HG03103 (cell line): Measurements from ENCODE around the gene ARPC3.
"Not testable (repeated sequence)": the region's sequence is repeated elsewhere in the genome, so short reads cannot be mapped to it uniquely, and the experiment has no call there.

Source experiments
- ATAC-seq: cut with Tn5 transposase; IDR thresholded peaks from one replicate; pipeline ENCODE4 v1.9.1; 2021; ENCODE audit warnings: low read depth; ENCODE audit not compliant: unreplicated experiment

ARPC3 gene

DNA sequence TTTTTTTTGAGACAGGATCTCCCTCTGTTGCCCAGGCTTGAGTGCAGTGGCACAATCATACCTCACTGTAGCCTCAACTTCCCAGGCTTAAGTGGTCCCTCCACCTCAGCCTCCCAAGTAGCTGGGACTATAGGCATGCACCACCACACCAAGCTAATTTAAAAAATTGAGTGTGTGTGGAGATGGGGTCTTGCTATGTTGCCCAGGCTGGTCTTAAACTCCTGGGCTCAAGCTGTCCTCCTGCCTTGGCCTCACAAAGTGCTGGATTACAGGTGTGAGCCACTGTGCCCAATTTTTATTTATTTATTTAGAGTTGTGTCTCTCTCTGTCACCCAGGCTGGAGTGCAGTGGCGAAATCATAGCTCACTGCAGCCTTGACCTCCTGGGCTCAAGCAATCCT lies 29.5 kb downstream of the ARPC3 start:
- ATAC-seq, result not testable (repeated sequence)

DNA sequence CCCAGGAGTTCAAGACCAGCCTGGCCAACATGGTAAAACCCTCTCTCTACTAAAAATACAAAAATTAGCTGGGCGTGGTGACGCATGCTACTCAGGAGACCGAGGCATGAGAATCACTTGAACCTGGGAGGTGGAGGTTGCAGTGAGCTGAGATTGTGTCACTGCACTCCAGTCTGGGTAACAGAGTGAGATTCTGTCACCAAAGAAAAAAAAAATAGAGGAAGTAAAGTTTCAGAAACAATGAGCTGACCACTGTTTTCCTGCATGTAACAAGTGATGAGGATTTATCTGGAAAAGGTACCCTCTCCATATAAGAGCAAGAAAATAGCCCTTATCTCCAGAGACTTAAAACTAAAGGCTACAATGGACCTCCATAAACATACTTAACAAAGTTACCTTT lies 33.0 kb downstream of the ARPC3 start:
- ATAC-seq, result not testable (repeated sequence)

DNA sequence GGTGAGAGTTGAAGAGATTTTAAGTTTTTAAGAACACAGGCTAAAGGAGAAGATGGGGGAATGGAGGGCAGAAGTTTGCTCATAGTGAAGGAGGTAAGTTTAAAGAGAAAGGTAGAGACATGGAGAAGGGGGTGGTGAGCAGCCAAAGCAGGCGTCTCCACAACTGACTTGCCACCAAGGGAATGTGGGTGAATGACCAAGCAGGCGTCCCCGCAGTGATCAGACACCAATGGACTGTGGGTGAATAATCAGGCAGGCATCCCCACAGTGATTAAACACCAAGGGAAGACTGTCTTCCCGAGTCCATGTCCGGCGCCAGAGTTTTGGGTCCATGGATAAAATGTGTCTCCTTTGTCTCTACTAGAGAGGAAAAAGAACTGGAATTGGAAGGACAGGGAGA lies 40.1 kb downstream of the ARPC3 start:
- ATAC-seq, result not testable (repeated sequence)

DNA sequence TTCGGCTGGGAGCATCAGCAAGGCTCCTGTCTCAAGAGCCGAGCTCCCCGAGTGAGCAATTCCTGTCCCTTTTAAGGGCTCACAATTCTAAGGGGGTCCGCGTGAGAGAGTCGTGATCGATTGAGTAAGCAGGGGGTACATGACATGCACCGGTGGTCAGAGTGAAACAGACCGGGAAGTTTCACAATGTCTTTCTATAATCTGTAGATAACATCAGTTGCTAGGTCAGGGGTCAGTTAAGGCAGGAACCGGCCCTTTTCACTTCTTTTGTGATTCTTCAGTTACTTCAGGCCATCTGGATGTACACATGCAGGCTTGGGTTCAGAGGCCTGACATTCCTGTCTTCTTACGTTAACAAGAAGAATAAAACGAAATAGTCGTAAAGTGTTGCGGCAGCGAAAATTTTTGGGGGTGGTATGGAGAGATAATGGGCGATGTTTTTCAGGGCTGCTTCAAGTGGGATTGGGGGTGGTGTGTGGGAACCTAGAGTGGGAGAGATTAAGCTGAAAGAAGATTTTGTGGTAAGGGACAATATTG lies 44.9 kb downstream of the ARPC3 start:
- not testable (repeated sequence) for ATAC-seq

DNA sequence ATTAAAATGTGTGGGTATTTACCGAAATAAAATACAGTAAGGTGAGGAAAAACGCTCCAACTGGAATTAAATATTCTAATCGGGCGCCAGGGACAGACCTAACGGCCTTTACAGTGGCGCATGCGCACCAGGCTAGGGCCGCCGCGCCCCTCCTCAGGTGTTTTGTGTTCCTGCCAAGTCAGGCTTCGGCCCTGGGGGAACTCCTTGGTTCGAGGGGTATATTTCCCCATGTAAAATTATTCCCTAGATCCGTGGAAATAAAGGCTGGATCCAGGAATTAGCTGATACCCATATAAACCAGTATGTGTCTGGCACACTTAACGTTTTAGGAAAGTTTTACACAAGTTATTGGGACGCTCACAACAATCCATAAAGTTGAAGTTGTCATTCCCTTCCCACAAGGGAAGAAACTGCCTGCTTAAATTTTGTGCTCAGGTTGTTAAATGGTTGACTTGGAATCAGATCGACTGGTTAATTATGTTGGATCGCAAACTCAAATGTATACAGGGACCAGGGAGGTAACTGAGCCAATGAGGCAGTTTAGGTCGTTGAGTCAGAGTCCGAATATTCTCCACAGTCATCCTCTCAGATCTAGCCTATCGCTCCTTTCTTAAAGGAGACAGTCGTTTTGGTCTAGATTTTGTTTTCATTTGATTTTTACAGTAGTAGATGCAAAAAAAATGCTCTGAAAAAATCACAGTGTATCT lies 46.0 kb downstream of the ARPC3 start:
- no peak for ATAC-seq

DNA sequence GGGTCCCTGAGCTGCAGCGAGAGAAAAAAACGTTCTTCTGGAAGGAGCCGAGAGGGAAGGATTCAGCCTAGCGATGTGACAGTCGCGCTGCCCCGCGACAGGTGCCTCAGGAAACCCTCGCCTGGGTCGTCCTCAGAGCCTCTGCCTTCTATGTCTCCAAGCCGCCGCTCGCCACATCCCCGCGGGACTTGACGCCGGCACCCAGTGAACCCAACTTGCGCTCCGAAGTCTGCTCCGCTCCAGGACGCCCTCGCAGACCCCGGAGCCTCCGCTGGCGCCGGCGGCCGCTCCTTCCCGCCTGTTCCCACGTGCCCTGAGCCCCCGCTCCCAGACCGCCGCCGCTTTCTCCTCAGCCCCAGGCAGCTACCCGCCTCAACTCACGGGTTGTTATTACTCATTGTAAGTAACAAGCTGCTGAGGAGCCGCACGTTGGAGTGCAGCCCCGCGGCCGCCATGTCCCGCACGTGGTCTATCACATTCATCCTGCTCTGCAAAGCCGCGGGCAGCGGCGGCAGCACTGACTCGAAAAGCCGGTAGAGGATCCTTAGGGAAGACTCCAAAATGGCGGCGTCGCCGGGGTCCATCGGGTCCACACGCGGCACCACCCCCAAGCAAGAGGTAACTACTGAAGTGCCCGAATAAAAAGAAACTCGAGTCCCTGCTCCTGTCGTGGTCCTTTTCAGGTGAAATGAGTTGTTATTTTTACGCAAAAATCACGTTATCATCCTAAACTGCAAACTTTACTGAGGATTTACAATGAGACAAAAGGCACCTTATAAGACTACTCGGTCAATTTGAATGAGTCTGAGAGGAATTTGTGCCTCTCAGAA lies 46.8 kb downstream of the ARPC3 start, which contains the start of gene ANAPC7:
ANAPC7 (minus strand) TSS at position 563 of the 830 bp plus-strand sequence; CDS start at position 482, 81 bp downstream.
- ATAC-seq, result no peak
